ENCODE results near the gene PPTC7. TPM values are rescaled to one million over a fixed set of nuclear protein-coding genes. Genes with fewer than 3 reads are reported as not detected.
"Not testable (repeated sequence)": the region's sequence is repeated elsewhere in the genome, so short reads cannot be mapped to it uniquely, and the experiment has no call there.

Gene PPTC7
- total RNA-seq, 1 donor from 2014 or later, result 13.3 TPM

- DNase-seq (ENCODE audit: low read depth, low spot score), result no peak
Observed at GRCh38 chr12:110585231-110585799, 2.2 kb upstream of the PPTC7 start.

GRCh38 chr12:110582276-110583136 is 612 bp downstream of the PPTC7 start:
- DNase-seq (ENCODE audit: low read depth, low spot score), result no peak

GRCh38 chr12:110581931-110582275 is 1.2 kb downstream of the PPTC7 start:
- DNase-seq (ENCODE audit: low read depth, low spot score), result no peak

DNA sequence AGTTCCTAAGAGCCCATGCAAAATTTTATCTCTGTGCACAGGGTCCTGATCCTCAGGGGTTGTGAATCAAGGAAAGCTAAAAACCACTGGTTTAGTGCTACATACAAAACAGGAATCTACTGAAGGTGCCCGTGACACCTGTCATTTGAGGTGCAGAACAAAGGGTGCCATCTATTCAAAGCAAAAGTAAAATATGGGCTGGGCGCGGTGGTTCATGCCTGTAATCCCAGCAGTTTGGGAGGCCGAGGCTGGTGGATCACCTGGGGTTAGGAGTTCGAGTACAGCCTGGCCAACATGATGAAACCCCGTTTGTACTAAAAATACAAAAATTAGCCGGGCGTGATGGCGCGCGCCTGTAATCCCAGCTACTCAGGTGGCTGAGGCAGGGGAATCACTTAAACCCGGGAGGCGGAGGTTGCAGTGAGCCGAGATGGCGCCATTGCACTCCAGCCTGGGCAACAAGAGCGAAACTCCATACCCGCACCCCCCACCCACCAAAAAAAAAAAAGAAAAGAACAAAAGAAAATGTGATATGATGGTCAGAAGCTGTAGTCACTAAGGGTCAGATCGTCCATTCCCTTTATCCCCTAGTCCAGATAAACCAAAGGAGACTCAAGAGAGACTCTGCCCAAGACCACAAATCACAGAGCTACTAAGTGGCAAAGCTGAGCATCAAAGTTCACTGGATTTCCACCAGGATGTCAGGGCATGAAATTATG is 3.4 kb downstream of the PPTC7 start:
- no peak for DNase-seq (ENCODE audit: low read depth, low spot score)

DNA sequence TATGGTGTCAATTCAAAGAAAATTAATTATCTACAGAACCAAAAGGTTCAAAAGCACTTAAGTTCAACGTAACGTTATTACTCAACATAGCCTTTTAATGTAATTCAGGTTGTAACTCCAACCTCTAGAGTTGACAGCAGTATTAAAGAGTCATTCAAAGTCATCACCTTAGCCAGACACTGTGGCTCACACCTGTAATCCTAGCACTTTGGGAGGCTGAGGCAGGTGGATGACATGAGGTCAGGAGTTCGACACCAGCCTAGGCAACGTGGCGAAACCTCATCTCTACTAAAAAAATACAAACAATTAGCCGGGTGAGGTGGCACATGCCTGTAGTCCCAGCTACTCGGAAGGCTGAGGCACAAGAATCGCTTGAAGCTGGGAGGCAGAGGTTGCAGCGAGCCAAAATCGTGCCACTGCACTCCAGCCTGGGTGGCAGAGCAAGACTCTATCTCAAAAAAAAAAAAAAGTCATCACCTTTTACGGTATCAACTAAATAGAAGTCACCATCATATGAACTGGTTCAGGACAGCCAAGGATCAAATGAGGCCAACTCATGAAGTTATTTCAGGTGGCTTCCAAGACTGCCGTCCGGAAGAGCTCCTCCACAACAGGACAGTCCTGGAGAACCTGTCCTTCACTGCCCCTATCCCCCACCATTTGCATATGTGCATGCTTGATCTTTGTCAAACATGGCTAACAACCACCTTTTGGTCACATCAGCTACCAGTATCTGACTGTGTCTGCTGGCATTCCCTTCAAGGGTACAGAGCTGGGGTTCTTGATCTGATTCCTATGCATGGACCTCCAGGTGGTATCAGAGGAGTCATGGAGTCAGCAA is 4.2 kb downstream of the PPTC7 start:
- DNase-seq (ENCODE audit: low read depth, low spot score), result no peak

- DNase-seq (ENCODE audit: low read depth, low spot score), result no peak
Observed at GRCh38 chr12:110577864-110578693, 5.0 kb downstream of the PPTC7 start.

GRCh38 chr12:110576504-110576903 is 6.6 kb downstream of the PPTC7 start:
- DNase-seq (ENCODE audit: low read depth, low spot score), result no peak

DNA sequence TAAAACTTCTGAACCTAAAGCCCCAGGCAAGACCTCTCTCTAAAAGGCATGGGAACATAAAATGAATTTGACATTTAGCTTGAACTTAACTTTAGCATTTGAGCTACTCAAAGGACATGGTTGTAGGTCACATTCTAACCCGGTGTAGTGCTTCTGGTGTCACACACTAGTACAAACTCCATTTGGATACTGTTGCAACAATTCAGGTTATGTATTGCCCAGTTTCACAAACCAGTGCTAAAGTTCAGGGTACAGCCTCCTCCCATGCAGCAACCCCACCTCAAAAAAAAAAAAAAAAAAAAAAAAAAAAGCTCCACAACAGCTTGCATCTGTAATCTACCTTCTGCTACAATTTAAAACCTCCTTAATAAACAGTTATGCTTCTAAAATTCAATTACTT is 7.8 kb downstream of the PPTC7 start:
- DNase-seq (ENCODE audit: low read depth, low spot score), result no peak

DNA sequence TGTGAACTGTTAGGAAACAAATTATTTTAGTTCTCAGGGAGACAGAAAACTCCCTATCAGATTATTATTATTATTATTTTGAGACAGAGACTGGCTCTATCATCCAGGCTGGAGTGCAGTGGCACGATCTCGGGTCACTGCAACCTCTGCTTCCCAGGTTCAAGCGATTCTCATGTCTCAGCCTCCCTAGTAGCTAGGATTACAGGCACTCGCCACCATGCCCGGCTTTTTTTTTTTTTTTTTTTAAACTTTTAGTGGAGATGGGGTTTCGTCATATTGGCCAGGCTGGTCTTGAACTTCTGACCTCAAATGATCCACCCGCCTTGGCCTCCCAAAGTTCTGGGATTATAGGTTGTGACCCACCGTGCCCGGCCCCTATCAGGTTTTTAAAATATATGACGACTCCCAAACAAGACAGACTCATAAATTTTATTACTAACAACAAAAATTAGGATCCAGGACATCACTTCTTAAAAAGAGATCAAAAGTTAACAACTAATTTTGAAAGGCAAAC is 8.3 kb downstream of the PPTC7 start:
- not testable (repeated sequence) for DNase-seq (ENCODE audit: low read depth, low spot score)

- no peak for DNase-seq (ENCODE audit: low read depth, low spot score)
Observed at GRCh38 chr12:110574044-110574443, 9.1 kb downstream of the PPTC7 start.

DNA sequence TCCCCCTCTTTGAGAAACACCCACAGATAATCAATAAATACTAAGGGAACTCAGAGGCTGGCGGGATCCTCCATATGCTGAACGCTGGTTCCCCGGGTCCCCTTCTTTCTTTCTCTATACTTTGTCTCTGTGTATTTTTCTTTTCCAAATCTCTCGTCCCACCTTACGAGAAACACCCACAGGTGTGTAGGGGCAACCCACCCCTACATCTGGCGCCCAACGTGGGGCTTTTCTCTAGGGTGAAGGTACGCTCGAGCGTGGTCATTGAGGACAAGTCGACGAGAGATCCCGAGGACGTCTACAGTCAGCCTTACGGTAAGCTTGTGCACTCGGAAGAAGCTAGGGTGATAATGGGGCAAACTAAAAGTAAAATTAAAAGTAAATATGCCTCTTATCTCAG is 12.3 kb downstream of the PPTC7 start:
- DNase-seq (ENCODE audit: low read depth, low spot score), result not testable (repeated sequence)

DNA sequence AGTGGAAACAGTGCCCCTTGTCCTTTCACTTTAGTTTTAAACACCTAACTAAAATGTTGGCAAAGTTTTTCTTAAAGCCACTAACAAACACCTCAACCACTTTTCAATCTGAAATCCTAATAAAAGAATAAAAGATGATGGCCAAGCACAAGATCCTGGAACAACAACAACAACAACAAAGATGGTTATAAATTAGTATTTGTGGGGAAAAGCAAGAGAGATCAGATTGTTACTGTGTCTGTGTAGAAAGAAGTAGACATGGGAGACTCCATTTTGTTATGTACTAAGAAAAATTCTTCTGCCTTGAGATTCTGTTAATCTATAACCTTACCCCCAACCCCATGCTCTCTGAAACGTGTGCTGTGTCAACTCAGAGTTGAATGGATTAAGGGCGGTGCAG is 13.3 kb downstream of the PPTC7 start:
- not testable (repeated sequence) for DNase-seq (ENCODE audit: low read depth, low spot score)

GRCh38 chr12:110568752-110569151 is 14.4 kb downstream of the PPTC7 start:
- no peak for DNase-seq (ENCODE audit: low read depth, low spot score)

DNA sequence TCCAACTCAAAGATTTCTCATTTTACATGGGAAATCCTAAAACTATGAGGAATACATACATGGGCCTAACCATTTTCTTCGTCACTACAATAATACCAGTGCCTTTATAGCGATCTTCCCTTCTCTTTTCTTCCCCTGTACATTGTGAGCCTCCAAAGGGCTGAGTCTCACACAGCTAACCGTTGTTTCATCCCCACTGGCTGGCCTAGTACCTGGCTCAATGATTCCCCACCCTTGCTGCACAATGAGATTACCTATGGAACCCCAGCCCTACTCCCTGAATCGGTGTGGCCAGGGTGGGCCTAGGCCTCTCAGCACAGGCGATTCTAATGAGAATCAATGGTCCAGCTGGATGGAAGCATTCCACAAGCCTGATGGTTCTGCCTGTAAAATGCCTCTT is 16.1 kb downstream of the PPTC7 start:
- DNase-seq (ENCODE audit: low read depth, low spot score), result no peak

DNA sequence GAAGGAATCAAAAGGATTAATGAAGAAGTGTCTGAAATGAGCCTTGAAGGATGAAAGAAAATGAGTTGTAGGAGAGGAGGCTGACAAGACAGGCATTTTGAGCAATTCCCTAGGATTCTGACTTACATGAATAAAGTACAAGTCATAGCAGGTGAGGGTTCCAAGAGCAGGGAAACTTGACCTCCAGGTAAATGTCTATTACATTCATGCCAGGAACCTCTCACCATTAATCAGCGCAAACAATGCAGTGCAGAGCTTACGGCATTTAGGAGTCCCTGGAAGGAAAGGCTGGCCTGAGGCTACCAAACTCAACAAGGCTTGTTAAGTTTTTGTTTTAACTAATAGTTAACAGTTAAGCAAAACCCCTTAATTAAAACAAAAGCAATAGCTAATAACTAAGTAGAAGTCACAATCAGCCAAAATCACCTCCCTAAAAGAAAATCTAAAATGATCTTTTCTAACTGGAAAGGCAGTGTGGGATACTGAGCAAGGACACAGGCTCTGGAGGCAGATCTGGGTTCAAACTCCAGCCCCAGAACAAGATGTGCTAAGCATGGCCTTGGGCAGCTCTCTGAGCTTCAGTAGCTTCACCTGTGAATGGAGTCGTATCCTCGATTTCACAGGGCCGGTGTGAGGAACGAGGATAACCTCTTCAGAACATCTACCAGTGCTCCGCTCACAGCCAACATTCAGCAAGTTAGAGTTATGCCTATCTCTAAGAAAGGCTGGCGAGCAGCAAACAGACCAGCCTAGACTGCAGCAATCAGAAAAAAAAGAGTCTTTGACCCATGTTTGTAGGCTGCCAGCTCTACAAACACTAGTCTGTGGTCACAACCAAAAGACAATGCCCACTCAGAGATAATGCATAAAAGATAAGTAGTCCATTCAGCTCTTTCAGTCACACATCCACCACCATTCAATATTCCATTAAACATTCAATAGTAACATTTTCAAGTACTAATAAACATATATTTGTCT is 16.9 kb downstream of the PPTC7 start:
- no peak for DNase-seq (ENCODE audit: low read depth, low spot score)

GRCh38 chr12:110564471-110564991 is 18.6 kb downstream of the PPTC7 start:
- no peak for DNase-seq (ENCODE audit: low read depth, low spot score)

- no peak for DNase-seq (ENCODE audit: low read depth, low spot score)
Observed at GRCh38 chr12:110563702-110564470, 19.2 kb downstream of the PPTC7 start.

- DNase-seq (ENCODE audit: low read depth, low spot score), result not testable (repeated sequence)
Observed at GRCh38 chr12:110562386-110562785, 20.7 kb downstream of the PPTC7 start.
